ENCODE measurements around the gene GDF7. TPM values are rescaled to one million over a fixed set of nuclear protein-coding genes. Genes with fewer than 3 reads are reported as not detected.

Gene GDF7
- total RNA-seq, 1 donor from 2014 or later = 0.04 TPM

- H3K27me3 ChIP-seq (ENCODE audit: control insufficient read depth, insufficient read depth, low read length) = no peaks in the 10 kb centered on the region
- no peak for TF ChIP-seq CTCF (IDR thresholded peaks at IDR 0.05; ENCODE audit: insufficient read depth, low read length, poor library complexity, severe bottlenecking)
- no peak for DNase-seq (ENCODE audit: low read depth)
- H3K4me3 ChIP-seq (ENCODE audit: low read depth, low read length) = no peak overlapping the region
- H3K36me3 ChIP-seq (ENCODE audit: control insufficient read depth, insufficient read depth, low read length) = no peaks in the 10 kb centered on the region
These were observed 55.8 kb downstream of the GDF7 start for GRCh38 chr2:20722592-20723240.

GRCh38 chr2:20723543-20723942 is 56.6 kb downstream of the GDF7 start:
- Histone ChIP-seq H3K36me3 (ENCODE audit: control insufficient read depth, insufficient read depth, low read length) (no peaks in the 10 kb centered on the region), H3K4me3 (ENCODE audit: low read depth, low read length) (no peak overlapping the region), H3K27me3 (ENCODE audit: control insufficient read depth, insufficient read depth, low read length) (no peaks in the 10 kb centered on the region)
- no peak for TF ChIP-seq CTCF (IDR thresholded peaks at IDR 0.05; ENCODE audit: insufficient read depth, low read length, poor library complexity, severe bottlenecking)
- no peak for DNase-seq (ENCODE audit: low read depth)

GRCh38 chr2:20724500-20725053 is 57.6 kb downstream of the GDF7 start:
- Histone ChIP-seq H3K4me3 (ENCODE audit: low read depth, low read length) (no peak overlapping the region), H3K27me3 (ENCODE audit: control insufficient read depth, insufficient read depth, low read length) (no peaks in the 10 kb centered on the region), H3K36me3 (ENCODE audit: control insufficient read depth, insufficient read depth, low read length) (no peaks in the 10 kb centered on the region)
- no peak for DNase-seq (ENCODE audit: low read depth)
- TF ChIP-seq CTCF (IDR thresholded peaks at IDR 0.05; ENCODE audit: insufficient read depth, low read length, poor library complexity, severe bottlenecking) = no peak

GRCh38 chr2:20725782-20726181 is 58.8 kb downstream of the GDF7 start:
- TF ChIP-seq CTCF (IDR thresholded peaks at IDR 0.05; ENCODE audit: insufficient read depth, low read length, poor library complexity, severe bottlenecking) = no peak
- Histone ChIP-seq H3K4me3 (ENCODE audit: low read depth, low read length) (no peak overlapping the region), H3K36me3 (ENCODE audit: control insufficient read depth, insufficient read depth, low read length) (no peaks in the 10 kb centered on the region), H3K27me3 (ENCODE audit: control insufficient read depth, insufficient read depth, low read length) (no peaks in the 10 kb centered on the region)
- DNase-seq (ENCODE audit: low read depth) = no peak

GRCh38 chr2:20726913-20727312 is 60.0 kb downstream of the GDF7 start:
- no peaks in the 10 kb centered on the region for H3K27me3 ChIP-seq (ENCODE audit: control insufficient read depth, insufficient read depth, low read length)
- DNase-seq (ENCODE audit: low read depth) = no peak
- TF ChIP-seq CTCF (IDR thresholded peaks at IDR 0.05; ENCODE audit: insufficient read depth, low read length, poor library complexity, severe bottlenecking) = no peak
- no peaks in the 10 kb centered on the region for H3K36me3 ChIP-seq (ENCODE audit: control insufficient read depth, insufficient read depth, low read length)
- no peak overlapping the region for H3K4me3 ChIP-seq (ENCODE audit: low read depth, low read length)
